ENCODE results near the gene TMEM151A. TPM values are rescaled to one million over a fixed set of nuclear protein-coding genes. Genes with fewer than 3 reads are reported as not detected.
A peak's percentile ranks its signal among the peaks of the same experiment; 100 is the strongest.

TMEM151A gene
- total RNA-seq, 2 experiments from 2014 or later, result not detected

DNA sequence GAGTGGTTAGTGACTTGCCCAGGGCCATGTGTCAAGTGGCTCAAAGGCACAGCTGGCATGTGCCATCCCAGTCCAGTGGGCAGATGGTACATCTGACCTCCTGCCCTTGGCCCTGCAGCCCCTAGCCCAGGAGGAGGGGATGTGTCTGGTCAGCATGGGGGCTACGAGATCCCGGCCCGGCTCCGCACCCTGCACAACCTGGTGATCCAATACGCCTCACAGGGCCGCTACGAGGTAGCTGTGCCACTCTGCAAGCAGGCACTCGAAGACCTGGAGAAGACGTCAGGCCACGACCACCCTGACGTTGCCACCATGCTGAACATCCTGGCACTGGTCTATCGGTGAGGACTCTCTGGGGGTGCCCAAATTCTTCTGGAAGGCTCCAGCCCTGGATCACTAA lies 29.0 kb upstream of the TMEM151A start:
- no peak for ATAC-seq (ENCODE audit: low read depth)
- Mint-ChIP-seq H3K36me3 (peaks cover 12% of the 10 kb centered on the region), H3K9me3 (no peaks in the 10 kb centered on the region), H3K4me1 (peaks cover 21% of the 10 kb centered on the region), H3K27me3 (no peaks in the 10 kb centered on the region), H3K27ac (no peak overlapping the region), H3K4me3 (no peak overlapping the region)
- no peak for DNase-seq
- POLR2A ChIA-PET, result no interaction called here

DNA sequence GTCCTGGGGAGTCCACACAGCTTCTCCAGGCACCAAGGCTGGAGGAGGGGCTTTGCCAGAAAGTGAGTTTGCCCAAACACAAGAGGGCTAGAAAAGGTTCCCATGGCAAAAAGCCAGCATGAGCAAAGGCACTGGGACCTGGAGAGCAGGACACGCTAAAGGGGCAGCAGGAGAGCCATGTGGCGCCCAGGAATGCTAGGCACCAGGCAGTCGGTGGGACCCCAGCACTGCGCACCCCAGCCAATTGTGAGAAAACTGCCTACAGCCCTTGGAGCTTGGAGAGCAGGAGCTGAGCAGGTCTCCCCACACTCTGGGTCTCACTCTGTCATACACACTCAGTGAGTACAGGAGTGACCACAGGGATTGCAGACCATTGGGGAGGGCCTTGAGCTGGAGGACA lies 28.5 kb upstream of the TMEM151A start:
- H3K9me3 Mint-ChIP-seq, result no peaks in the 10 kb centered on the region
- POLR2A ChIA-PET, result no interaction called here
- H3K4me1 Mint-ChIP-seq, result peaks cover 24% of the 10 kb centered on the region
- H3K27me3 Mint-ChIP-seq, result no peaks in the 10 kb centered on the region
- peaks cover 12% of the 10 kb centered on the region for H3K36me3 Mint-ChIP-seq
- no peak overlapping the region for H3K4me3 Mint-ChIP-seq
- ATAC-seq (ENCODE audit: low read depth) (no peak), DNase-seq (no peak)
- no peak overlapping the region for H3K27ac Mint-ChIP-seq

DNA sequence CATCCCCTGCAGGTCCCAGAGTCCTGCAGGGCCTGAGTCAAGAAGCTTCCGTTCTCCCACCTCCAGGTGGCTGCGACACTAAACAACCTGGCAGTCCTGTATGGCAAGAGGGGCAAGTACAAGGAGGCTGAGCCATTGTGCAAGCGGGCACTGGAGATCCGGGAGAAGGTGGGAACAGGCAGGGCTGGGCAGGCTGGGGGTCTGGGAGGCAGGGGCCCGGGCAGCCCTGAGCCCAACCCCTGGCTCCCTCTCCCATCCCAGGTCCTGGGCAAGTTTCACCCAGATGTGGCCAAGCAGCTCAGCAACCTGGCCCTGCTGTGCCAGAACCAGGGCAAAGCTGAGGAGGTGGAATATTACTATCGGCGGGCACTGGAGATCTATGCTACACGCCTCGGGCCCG lies 27.9 kb upstream of the TMEM151A start:
- ATAC-seq (ENCODE audit: low read depth) (no peak), DNase-seq (no peak)
- H3K4me3 Mint-ChIP-seq, result no peak overlapping the region
- POLR2A ChIA-PET, result no interaction called here
- no peaks in the 10 kb centered on the region for H3K9me3 Mint-ChIP-seq
- H3K4me1 Mint-ChIP-seq, result peaks cover 22% of the 10 kb centered on the region
- H3K27ac Mint-ChIP-seq, result no peak overlapping the region
- no peaks in the 10 kb centered on the region for H3K27me3 Mint-ChIP-seq
- peaks cover 12% of the 10 kb centered on the region for H3K36me3 Mint-ChIP-seq

DNA sequence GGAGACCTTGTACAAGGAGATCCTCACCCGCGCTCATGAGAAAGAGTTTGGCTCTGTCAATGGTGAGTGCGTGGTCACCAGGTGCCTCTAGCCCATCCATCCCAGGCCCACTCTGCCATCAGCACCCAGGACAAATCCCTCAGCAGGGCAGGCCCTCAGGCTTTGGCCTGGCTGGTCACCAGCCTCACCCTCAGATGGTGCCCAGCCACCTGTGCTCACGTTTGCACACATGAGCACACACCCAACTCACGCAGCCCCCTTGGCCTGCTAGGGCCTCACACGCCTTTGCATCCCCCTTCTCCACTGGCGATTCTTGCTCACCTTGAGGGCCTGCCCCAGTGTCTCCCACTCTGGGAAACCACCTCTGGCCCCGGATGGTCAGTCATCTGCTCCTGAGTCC lies 27.3 kb upstream of the TMEM151A start:
- no peak overlapping the region for H3K4me3 Mint-ChIP-seq
- DNase-seq (no peak), ATAC-seq (ENCODE audit: low read depth) (no peak)
- peaks cover 12% of the 10 kb centered on the region for H3K36me3 Mint-ChIP-seq
- peaks cover 17% of the 10 kb centered on the region for H3K4me1 Mint-ChIP-seq
- POLR2A ChIA-PET, result no interaction called here
- H3K27ac Mint-ChIP-seq, result peak overlapping the region; percentile 61
- H3K27me3 Mint-ChIP-seq, result no peaks in the 10 kb centered on the region
- no peaks in the 10 kb centered on the region for H3K9me3 Mint-ChIP-seq

DNA sequence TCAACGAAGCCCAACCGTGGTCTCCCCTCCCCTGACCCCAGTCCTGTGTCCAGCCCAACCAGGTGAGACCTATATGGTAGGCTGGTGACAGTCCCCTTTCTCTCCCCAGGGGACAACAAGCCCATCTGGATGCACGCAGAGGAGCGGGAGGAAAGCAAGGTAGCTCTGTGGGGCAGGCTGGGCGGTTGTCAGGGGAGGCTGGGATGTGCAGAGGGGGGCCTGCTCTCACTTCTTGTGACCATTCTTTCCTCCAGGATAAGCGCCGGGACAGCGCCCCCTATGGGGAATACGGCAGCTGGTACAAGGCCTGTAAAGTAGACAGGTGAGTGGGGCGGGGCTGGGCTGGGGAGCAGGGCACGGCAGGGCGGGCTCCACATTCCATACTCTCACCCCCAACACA lies 26.8 kb upstream of the TMEM151A start:
- DNase-seq (peak; percentile 58), ATAC-seq (ENCODE audit: low read depth) (no peak)
- no peak overlapping the region for H3K27ac Mint-ChIP-seq
- no peaks in the 10 kb centered on the region for H3K9me3 Mint-ChIP-seq
- POLR2A ChIA-PET, result no interaction called here
- peaks cover 7% of the 10 kb centered on the region for H3K36me3 Mint-ChIP-seq
- no peaks in the 10 kb centered on the region for H3K27me3 Mint-ChIP-seq
- H3K4me3 Mint-ChIP-seq, result no peak overlapping the region
- H3K4me1 Mint-ChIP-seq, result peaks cover 18% of the 10 kb centered on the region

DNA sequence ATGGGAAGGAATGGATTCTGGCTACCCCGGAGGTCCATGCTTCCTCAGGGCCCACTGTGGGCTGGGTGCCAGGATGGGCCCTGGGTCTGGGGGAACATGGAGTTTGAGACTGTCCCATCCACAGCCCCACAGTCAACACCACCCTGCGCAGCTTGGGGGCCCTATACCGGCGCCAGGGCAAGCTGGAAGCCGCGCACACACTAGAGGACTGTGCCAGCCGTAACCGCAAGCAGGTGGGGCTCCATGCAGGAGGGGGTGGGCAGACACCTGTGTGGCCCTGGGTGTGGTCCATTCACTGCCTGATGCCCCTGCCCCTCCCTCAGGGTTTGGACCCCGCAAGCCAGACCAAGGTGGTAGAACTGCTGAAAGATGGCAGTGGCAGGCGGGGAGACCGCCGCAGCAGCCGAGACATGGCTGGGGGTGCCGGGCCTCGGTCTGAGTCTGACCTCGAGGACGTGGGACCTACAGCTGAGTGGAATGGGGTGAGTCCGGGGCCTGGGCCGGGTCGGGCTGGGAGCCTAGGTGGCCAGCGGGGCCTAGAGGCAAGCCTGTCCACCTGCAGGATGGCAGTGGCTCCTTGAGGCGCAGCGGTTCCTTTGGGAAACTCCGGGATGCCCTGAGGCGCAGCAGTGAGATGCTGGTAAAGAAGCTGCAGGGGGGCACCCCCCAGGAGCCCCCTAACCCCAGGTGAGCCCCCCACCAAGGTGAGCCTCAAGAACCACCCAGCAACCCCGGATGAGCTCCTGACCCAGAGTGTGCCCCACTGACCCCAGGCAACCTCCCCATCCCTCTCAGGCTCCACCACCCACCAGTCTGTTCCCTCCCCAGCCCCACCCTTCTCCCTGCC lies 25.9 kb upstream of the TMEM151A start:
- peaks cover 9% of the 10 kb centered on the region for H3K36me3 Mint-ChIP-seq
- no peak overlapping the region for H3K4me3 Mint-ChIP-seq
- POLR2A ChIA-PET, result no interaction called here
- no peaks in the 10 kb centered on the region for H3K9me3 Mint-ChIP-seq
- DNase-seq, result no peak
- H3K4me1 Mint-ChIP-seq, result peaks cover 24% of the 10 kb centered on the region
- ATAC-seq (ENCODE audit: low read depth), result no peak
- no peaks in the 10 kb centered on the region for H3K27me3 Mint-ChIP-seq
- no peak overlapping the region for H3K27ac Mint-ChIP-seq

DNA sequence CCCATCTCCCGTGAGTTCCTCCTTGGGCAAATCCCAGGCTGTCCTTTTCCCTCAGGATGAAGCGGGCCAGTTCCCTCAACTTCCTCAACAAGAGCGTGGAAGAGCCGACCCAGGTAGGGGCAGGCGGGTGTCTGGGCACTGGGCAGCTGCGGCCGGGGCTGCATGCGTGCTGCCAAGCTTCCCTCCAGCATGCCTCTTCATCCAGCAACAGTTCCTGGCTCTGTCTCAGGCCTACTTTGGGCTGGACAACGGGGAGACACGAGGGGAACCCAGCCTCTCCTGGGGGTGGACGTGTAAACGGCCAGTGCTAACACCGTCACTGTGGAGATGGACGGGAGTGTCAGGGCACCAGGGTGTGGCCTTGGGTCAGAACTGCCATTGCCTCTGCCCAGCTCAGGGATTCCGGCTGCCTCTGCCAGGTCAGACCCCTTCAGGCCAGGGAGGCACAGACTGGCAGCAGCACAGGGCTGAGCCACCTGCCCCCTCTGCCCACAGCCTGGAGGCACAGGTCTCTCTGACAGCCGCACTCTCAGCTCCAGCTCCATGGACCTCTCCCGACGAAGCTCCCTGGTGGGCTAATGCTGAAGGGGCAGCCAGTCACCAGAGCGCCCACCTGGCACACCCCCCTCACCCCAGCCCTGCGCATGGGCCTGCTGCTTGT lies 25.2 kb upstream of the TMEM151A start:
- Mint-ChIP-seq H3K4me1 (peaks cover 27% of the 10 kb centered on the region), H3K36me3 (peaks cover 11% of the 10 kb centered on the region), H3K4me3 (peak overlapping the region; percentile 87), H3K27ac (peak overlapping the region; percentile 79), H3K9me3 (no peaks in the 10 kb centered on the region), H3K27me3 (no peaks in the 10 kb centered on the region)
- DNase-seq (no peak), ATAC-seq (ENCODE audit: low read depth) (no peak)
- POLR2A ChIA-PET, result interaction anchor here (2.0 kb wide), 1 partner anchor 11 kb away, joined by 12 read pairs; no protein-coding TSS in a partner anchor

DNA sequence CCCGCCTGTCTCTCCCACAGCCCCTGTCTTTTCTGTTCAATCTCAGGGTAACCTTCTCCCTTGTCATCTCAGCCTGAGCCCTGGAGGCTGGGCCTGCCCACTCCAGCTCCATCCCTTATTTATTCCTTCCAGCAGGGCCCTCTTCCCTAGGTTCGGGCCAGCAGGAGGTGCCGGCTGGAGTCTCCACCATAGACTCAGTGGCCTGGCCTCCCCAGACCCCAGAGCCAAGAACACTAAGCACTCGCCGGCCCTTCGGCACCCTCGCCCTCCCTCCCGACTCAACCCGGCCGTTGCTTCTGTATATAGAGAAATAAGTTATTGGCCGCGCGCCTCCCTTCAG lies 24.7 kb upstream of the TMEM151A start:
- POLR2A ChIA-PET, result interaction anchor here (1.0 to 2.6 kb wide), 8 partner anchors 10 to 408 kb away, joined by 3 to 20 read pairs (median 6); partner anchors contain the start of genes CFL1, MRPL11 and YIF1A
- Mint-ChIP-seq H3K4me1 (peaks cover 32% of the 10 kb centered on the region), H3K27me3 (no peaks in the 10 kb centered on the region), H3K27ac (peak overlapping the region; percentile 79), H3K36me3 (peaks cover 16% of the 10 kb centered on the region), H3K9me3 (no peaks in the 10 kb centered on the region), H3K4me3 (peak overlapping the region; percentile 87)
- ATAC-seq (ENCODE audit: low read depth) (no peak), DNase-seq (peak; percentile 50)

DNA sequence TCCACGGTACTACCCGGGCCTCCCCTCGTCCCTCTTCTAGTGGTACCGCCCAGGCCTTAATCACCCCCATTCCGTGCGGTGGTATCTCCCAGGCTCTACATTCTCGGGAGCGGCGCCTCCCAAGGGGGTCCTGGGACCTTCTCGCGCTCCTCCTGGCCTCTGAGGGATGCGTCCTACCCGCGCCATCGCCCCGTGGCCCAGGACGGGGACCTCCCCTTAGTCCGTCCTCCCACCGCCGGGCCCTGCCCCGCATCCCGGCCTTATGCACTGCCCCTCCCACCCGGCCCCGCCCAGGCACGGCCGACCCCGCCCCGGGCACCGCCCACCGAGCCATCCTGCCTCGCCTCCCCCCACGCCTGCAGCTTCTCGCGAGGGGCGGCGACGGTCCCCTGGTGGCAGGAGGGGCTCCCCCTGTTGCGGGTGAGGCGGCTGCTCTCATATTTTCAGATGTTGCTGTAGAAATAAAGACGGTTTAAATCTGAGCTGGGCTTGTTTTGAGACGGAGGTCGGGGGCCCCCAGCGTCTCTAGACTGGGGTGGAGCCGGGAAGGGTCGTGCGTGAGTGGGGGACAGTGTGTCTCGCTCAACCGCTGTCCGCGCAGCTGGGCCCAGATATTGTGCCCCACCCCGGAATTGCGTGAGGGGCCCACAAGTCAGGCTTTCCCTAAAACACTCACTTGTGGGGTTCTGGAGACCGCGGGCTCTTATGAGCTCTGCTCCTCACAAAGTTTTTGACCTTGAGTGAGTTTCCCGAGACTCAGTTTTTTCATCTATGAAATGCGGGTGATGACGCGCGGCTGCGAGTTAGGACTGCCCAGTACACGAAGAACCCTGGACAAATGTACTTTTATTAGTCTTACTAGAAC lies 24.1 kb upstream of the TMEM151A start:
- no peaks in the 10 kb centered on the region for H3K9me3 Mint-ChIP-seq
- H3K27ac Mint-ChIP-seq, result peak overlapping the region; percentile 95
- POLR2A ChIA-PET, result interaction anchor here (0.6 to 2.6 kb wide), 13 partner anchors 10 to 1772 kb away, joined by 3 to 20 read pairs (median 3); partner anchors contain the start of genes CD248, CFL1, MRPL11 and SF3B2
- H3K4me1 Mint-ChIP-seq, result peaks cover 36% of the 10 kb centered on the region
- H3K36me3 Mint-ChIP-seq, result peaks cover 21% of the 10 kb centered on the region
- ATAC-seq (ENCODE audit: low read depth) (peak; percentile 49), DNase-seq (peak; percentile 93)
- peak overlapping the region; percentile 87 for H3K4me3 Mint-ChIP-seq
- no peaks in the 10 kb centered on the region for H3K27me3 Mint-ChIP-seq

DNA sequence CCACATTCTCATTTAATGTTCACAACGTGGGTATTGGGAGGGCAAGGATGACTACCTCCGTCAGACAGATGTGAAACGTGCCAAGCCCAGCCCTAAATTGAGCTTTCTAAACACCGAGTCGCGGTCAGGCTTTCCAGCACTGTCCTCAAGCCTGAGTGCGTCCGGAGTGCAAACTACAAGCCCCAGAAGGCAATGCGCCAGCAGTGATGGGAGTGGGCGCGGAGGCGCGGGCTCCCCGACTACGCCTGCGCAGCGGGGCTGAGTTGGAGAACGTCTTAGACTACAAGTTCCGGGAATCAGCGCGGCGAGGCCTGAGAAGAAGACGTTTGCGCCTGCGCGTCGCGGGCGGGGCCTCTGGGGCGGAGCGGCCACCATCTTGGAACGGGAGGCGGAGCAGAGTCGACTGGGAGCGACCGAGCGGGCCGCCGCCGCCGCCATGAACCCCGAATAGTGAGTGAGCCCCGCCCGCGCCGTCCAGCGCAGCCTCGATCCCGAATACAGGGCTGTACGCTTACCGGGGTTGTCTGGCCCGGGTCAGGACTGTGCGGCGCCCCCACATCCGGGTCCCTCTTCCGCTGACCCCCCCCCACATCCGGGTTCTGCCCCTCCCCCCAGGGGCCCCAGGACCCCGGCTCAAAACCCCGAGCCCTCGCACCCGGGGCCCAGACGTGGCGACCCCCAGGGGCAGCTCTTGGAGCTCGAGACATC lies 23.3 kb upstream of the TMEM151A start, which contains the start of gene RAB1B:
TSS of gene RAB1B (plus strand) at position 396 of the 708 bp plus-strand sequence. CDS start at position 437, 41 bp downstream.
- H3K27me3 Mint-ChIP-seq, result no peaks in the 10 kb centered on the region
- DNase-seq (peak; percentile 99), ATAC-seq (ENCODE audit: low read depth) (peak; percentile 88)
- peak within 1 kb of the TSS; percentile 87 for H3K4me3 Mint-ChIP-seq
- peaks cover 24% of the 10 kb centered on the region for H3K36me3 Mint-ChIP-seq
- peak within 1 kb of the TSS; percentile 95 for H3K27ac Mint-ChIP-seq
- H3K4me1 Mint-ChIP-seq, result peaks cover 39% of the 10 kb centered on the region
- POLR2A ChIA-PET, result interaction anchor here (0.6 to 2.6 kb wide), 13 partner anchors 9 to 1771 kb away, joined by 3 to 20 read pairs (median 3); partner anchors contain the start of genes CD248, CFL1, MRPL11 and SF3B2
- H3K9me3 Mint-ChIP-seq, result no peaks in the 10 kb centered on the region

DNA sequence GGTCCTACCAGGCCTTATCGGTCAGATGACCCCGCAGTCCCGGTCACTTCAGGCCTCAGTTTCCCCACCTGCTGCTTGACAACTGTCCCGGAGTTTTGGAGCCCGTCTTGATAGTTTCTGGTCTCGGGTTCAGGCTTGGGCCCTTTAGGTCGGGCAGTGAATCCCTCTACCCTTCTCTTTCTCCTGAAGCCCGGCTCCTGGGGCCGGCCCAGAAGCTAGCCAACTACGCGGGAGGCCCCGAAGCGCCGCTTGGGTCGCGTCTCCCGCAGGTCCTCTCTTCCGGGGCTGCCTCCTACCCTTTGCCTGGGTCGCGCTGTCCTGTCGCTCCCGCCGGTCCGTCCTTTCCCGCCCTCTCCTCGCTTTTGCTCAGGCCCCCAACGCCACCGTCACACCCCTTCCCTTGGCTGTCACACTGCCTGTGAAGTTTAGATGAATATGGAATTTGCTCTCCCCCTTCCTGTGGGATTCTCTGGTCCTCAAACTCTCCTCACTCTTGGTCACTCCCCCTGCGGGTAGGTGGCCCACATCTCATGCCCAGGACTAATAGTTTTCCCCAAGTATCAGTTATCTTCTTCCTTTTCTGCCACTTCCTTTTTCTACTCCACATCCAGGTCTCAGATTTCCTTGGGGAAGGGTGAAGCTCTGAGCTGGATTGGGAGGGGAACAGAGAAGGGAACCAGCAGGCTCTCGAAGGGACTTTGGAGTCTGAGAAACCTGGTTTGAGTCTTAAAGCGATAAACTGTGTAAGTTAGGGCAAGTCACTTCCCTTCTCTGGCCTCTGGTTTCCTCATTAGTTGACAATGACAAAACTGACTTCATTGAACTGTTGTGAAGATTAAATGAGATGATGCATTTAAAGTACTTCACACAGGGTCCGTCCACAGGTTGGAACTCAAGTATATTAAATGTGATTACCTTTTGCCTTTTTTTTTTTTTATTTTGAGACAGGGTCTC lies 22.5 kb upstream of the TMEM151A start:
- peaks cover 28% of the 10 kb centered on the region for H3K36me3 Mint-ChIP-seq
- POLR2A ChIA-PET, result interaction anchor here (0.6 to 2.6 kb wide), 6 partner anchors 8 to 217 kb away, joined by 3 to 20 read pairs (median 6); partner anchors contain the start of genes CD248 and SF3B2
- ATAC-seq (ENCODE audit: low read depth) (no peak), DNase-seq (no peak)
- H3K9me3 Mint-ChIP-seq, result no peaks in the 10 kb centered on the region
- peaks cover 43% of the 10 kb centered on the region for H3K4me1 Mint-ChIP-seq
- peak overlapping the region; percentile 95 for H3K27ac Mint-ChIP-seq
- no peaks in the 10 kb centered on the region for H3K27me3 Mint-ChIP-seq
- peak overlapping the region; percentile 87 for H3K4me3 Mint-ChIP-seq

All from activated naive CD8-positive, alpha-beta T cell treated with anti-CD3 and anti-CD28 coated beads, Interleukin-2, amount 10 ng/mL, durations not matched to agents 7 days and 5 days (primary cell).